SK-N-MC (cell line): ENCODE data around the gene SSX2IP.

Source experiments
- EZH2 ChIP-seq: fragments of 200-600 bp; sonication (generic); IDR thresholded peaks from one replicate; pipeline ENCODE4 v1.6.1; 2017; ENCODE audit warnings: antibody characterized with exemption
- POLR2AphosphoS5 ChIP-seq: IDR thresholded peaks from 2 replicates; pipeline ENCODE4 v1.6.1; 2012; ENCODE audit warnings: mild to moderate bottlenecking, low read depth, low read length, borderline replicate concordance

DNA sequence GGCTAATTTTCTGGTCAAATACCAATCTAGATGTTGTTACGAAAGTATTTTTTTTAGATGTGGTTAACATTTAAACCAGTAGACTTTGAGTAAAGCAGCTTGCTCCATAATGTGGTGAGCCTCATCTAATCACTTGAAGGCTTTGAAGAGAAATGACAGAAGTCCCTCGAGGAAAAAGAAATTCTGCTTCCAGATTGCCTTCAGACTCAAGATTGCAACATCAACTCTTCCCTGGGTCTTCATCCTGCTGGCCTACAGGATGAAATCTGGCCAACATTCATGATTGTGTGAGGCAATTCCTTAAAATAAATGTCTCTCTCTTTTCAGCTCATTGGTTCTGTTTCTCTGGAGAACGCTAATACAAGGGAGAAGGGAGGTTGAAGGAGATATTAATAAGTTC is 32.5 kb upstream of the SSX2IP start:
- TF ChIP-seq POLR2AphosphoS5 (no peak), EZH2 (no peak)
